CD4-positive, alpha-beta memory T cell (primary cell): ENCODE results near the gene METTL4. TPM values are rescaled to one million over a fixed set of nuclear protein-coding genes. Genes with fewer than 3 reads are reported as not detected.
A peak's percentile ranks its signal among the peaks of the same experiment; 100 is the strongest.

Source experiments
- CTCF ChIA-PET: fragments of 350-600 bp; sonication (Branson Sonifier 250); formaldehyde crosslinking; loops from one replicate; lab custom pipeline; 2021; ENCODE audit warnings: inconsistent platforms; ENCODE audit not compliant: partially characterized antibody; lab: Charles Lee
- POLR2A ChIA-PET: fragments of 350-600 bp; sonication (Branson Sonifier 250); formaldehyde crosslinking; loops from one replicate; lab custom pipeline; 2021; ENCODE audit not compliant: partially characterized antibody; lab: Charles Lee
- DNase-seq, 5 donors: peaks; one replicate each; pipeline versions ENCODE4 v3.0.0 to v3.0.0-alpha.2; 2020 to 2022; ENCODE audit warnings: mixed read lengths in 1 of 5
- H3K27ac ChIP-seq: one replicate; pipeline ENCODE4 v1.7.0; 2013; ENCODE audit warnings: low read depth, low read length
- H3K27me3 ChIP-seq: 2 replicates; pipeline ENCODE4 v1.7.0; 2013; ENCODE audit warnings: mild to moderate bottlenecking, low read length, moderate library complexity; ENCODE audit not compliant: insufficient read depth
- H3K36me3 ChIP-seq: 2 replicates; pipeline ENCODE4 v1.7.0; 2013; ENCODE audit warnings: mild to moderate bottlenecking, low read length, moderate library complexity; ENCODE audit not compliant: insufficient read depth
- H3K4me1 ChIP-seq: 2 replicates; pipeline ENCODE4 v1.7.0; 2013; ENCODE audit warnings: mild to moderate bottlenecking, low read length, moderate library complexity; ENCODE audit not compliant: insufficient read depth
- H3K4me3 ChIP-seq, 2 donors: one replicate each; pipeline ENCODE4 v1.7.0; 2013; ENCODE audit warnings: low read length in 2 of 2, mild to moderate bottlenecking in 1 of 2
- H3K9me3 ChIP-seq, 2 donors: one replicate each; pipeline ENCODE4 v1.7.0; 2013; ENCODE audit warnings: low read length in 2 of 2, control low read depth in 1 of 2; ENCODE audit not compliant: control insufficient read depth in 1 of 2
- H3K27ac Mint-ChIP-seq, 7 donors: one replicate each; pipeline ENCODE4 v1.8.0; 2020 to 2021; ENCODE audit warnings: mixed read lengths in 7 of 7, mild to moderate bottlenecking in 6 of 7, inconsistent platforms in 3 of 7, moderate library complexity in 3 of 7
- H3K27me3 Mint-ChIP-seq, 2 donors: one replicate each; pipeline ENCODE4 v1.8.0; 2020 to 2021; ENCODE audit warnings: mixed read lengths in 2 of 2
- H3K36me3 Mint-ChIP-seq, 2 donors: one replicate each; pipeline ENCODE4 v1.8.0; 2020 to 2021; ENCODE audit warnings: mixed read lengths in 2 of 2, inconsistent platforms in 1 of 2, mild to moderate bottlenecking in 1 of 2
- H3K4me1 Mint-ChIP-seq, 4 donors: one replicate each; pipeline ENCODE4 v1.8.0; 2020 to 2021; ENCODE audit warnings: mixed read lengths in 4 of 4, mild to moderate bottlenecking in 1 of 4
- H3K4me3 Mint-ChIP-seq, 8 donors: one replicate each; pipeline ENCODE4 v1.8.0; 2020 to 2021; ENCODE audit warnings: mixed read lengths in 8 of 8, mild to moderate bottlenecking in 7 of 8, moderate library complexity in 6 of 8, inconsistent platforms in 3 of 8
- H3K9me3 Mint-ChIP-seq, 8 donors: one replicate each; pipeline ENCODE4 v1.8.0; 2020 to 2021; ENCODE audit warnings: mixed read lengths in 8 of 8, mild to moderate bottlenecking in 5 of 8, inconsistent platforms in 3 of 8, moderate library complexity in 1 of 8
- intact Hi-C: fragments of 100-400 bp; cut with micrococcal nuclease; formaldehyde crosslinking; loops from one replicate; pipeline ENCODE4 v1.15.1; 2023
- polyA plus RNA-seq, 2 donors: library from polyadenylated mRNA; unstranded; fragments of 300-500 nt; fragmentation: Illumina TruSeq; gene quantifications; one replicate each; pipeline ENCODE4 v1.2.3, GENCODE V29; 2021
- total RNA-seq, 2 experiments: library from RNA; stranded (reverse); gene quantifications; one replicate each; pipeline ENCODE4 v1.2.3, GENCODE V29; 2021

Gene METTL4, protein sequence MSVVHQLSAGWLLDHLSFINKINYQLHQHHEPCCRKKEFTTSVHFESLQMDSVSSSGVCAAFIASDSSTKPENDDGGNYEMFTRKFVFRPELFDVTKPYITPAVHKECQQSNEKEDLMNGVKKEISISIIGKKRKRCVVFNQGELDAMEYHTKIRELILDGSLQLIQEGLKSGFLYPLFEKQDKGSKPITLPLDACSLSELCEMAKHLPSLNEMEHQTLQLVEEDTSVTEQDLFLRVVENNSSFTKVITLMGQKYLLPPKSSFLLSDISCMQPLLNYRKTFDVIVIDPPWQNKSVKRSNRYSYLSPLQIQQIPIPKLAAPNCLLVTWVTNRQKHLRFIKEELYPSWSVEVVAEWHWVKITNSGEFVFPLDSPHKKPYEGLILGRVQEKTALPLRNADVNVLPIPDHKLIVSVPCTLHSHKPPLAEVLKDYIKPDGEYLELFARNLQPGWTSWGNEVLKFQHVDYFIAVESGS
- total RNA-seq (10 to 100 TPM; 25.8 to 29.3 TPM), polyA plus RNA-seq (10 to 100 TPM; 15.7 to 16.4 TPM)

- CTCF ChIA-PET, result interaction anchor here (1.0 to 3.1 kb wide), 10 partner anchors 16 to 491 kb away, joined by 3 to 28 read pairs (median 4); partner anchors contain the start of gene SMCHD1
- Histone ChIP-seq H3K27ac (peak within 1 kb of the TSS; percentile 99), H3K4me1 (peaks cover 44% of the 10 kb centered on the region), H3K36me3 (no peaks in the 10 kb centered on the region), H3K9me3 (no peaks in the 10 kb centered on the region), H3K4me3 (peak within 1 kb of the TSS; percentile 80 to 88), H3K27me3 (no peaks in the 10 kb centered on the region)
- peak; percentile 84 to 91 (median 85) for DNase-seq
- peaks cover 0 to 8% (median 0%) of the 10 kb centered on the region in 8 donors for H3K9me3 Mint-ChIP-seq
- H3K36me3 Mint-ChIP-seq, result peaks cover 4 to 25% of the 10 kb centered on the region in 2 donors
- POLR2A ChIA-PET, result interaction anchor here (0.6 to 8.6 kb wide), 25 partner anchors 9 to 1023 kb away, joined by 3 to 261 read pairs (median 4); partner anchors contain the start of gene SMCHD1
- H3K4me1 Mint-ChIP-seq, result peaks cover 42 to 74% (median 56%) of the 10 kb centered on the region in 4 donors
- H3K4me3 Mint-ChIP-seq, result peak within 1 kb of the TSS; percentile 99 to 100 (median 100)
- H3K27ac Mint-ChIP-seq, result peak within 1 kb of the TSS; percentile 99 to 100 (median 100)
- intact Hi-C loops, result loop anchor here (1.0 to 2.0 kb wide), 5 partner anchors 17 to 675 kb away; partner anchors contain the start of genes MYL12A and SMCHD1
- no peaks in the 10 kb centered on the region for H3K27me3 Mint-ChIP-seq
These were observed at the start of gene METTL4, which contains the start of gene NDC80 for GRCh38 chr18:2571200-2572170. TSS of gene METTL4 (minus strand) at chr18:2571505. CDS start at chr18:2567216, 4,289 bp downstream. TSS of gene NDC80 (plus strand) at chr18:2571557. CDS start at chr18:2572986, 1,429 bp downstream.

GRCh38 chr18:2618009-2618408 lies 46.7 kb upstream of the METTL4 start:
- Histone ChIP-seq H3K27me3 (no peaks in the 10 kb centered on the region), H3K27ac (no peak overlapping the region), H3K4me3 (no peak overlapping the region), H3K9me3 (no peaks in the 10 kb centered on the region), H3K4me1 (no peaks in the 10 kb centered on the region), H3K36me3 (no peaks in the 10 kb centered on the region)
- H3K4me3 Mint-ChIP-seq, result no peak overlapping the region
- H3K27me3 Mint-ChIP-seq, result no peaks in the 10 kb centered on the region
- H3K9me3 Mint-ChIP-seq, result peaks cover 0 to 5% (median 2%) of the 10 kb centered on the region in 8 donors
- ChIA-PET POLR2A (no interaction called here), CTCF (no interaction called here)
- peaks cover 3 to 18% of the 10 kb centered on the region in 2 donors for H3K36me3 Mint-ChIP-seq
- intact Hi-C loops, result no loop called here
- H3K27ac Mint-ChIP-seq, result no peak overlapping the region
- no peak for DNase-seq
- peaks cover 0 to 4% (median under 1%) of the 10 kb centered on the region in 4 donors for H3K4me1 Mint-ChIP-seq

DNA sequence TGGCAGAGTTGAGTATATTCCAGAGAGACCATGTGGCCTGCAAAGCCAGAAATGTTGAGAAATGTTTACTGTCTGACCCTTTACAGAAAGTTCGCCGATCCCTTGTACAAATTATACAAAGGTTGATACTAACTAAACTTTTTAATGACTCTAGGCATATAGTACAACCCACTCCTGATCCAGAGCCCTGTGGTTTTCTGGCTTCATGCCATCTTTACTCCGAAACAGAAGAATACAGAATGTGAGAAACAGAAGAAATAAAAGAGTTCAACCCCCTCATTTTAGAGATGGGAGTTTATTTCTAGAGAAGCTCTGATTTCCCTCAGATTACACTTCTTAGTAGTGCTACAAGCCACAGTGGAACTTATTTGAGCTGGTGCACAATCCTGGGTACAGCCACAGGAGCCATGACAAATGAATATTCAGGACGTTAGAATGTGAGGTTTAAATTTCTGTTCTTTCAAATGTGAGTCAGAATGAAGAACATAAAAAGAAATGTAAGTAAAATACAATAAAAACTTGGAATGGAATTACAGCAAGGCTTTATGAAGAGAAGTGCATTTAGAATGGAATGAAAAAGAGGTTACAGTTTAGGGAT lies 46.2 kb upstream of the METTL4 start:
- Histone ChIP-seq H3K27me3 (no peaks in the 10 kb centered on the region), H3K36me3 (no peaks in the 10 kb centered on the region), H3K27ac (no peak overlapping the region), H3K9me3 (no peaks in the 10 kb centered on the region), H3K4me1 (no peaks in the 10 kb centered on the region), H3K4me3 (no peak overlapping the region)
- H3K9me3 Mint-ChIP-seq, result peaks cover 0 to 5% (median 2%) of the 10 kb centered on the region in 8 donors
- no peak overlapping the region for H3K27ac Mint-ChIP-seq
- intact Hi-C loops, result no loop called here
- CTCF ChIA-PET, result no interaction called here
- peaks cover 3 to 23% of the 10 kb centered on the region in 2 donors for H3K36me3 Mint-ChIP-seq
- no peaks in the 10 kb centered on the region for H3K27me3 Mint-ChIP-seq
- H3K4me1 Mint-ChIP-seq, result peaks cover 0 to 6% (median under 1%) of the 10 kb centered on the region in 4 donors
- POLR2A ChIA-PET, result no interaction called here
- DNase-seq, result no peak
- H3K4me3 Mint-ChIP-seq, result no peak overlapping the region

- H3K4me1 ChIP-seq, result peaks cover 4% of the 10 kb centered on the region
- no peak overlapping the region for H3K4me3 Mint-ChIP-seq
- no peak overlapping the region for H3K27ac ChIP-seq
- H3K36me3 ChIP-seq, result no peaks in the 10 kb centered on the region
- H3K27me3 ChIP-seq, result no peaks in the 10 kb centered on the region
- ChIA-PET CTCF (interaction anchor here (0.7 kb wide), 1 partner anchor 24 kb away, joined by 3 read pairs; no protein-coding TSS in a partner anchor), POLR2A (interaction anchor here (12.4 kb wide), 1 partner anchor 23 kb away, joined by 282 read pairs; no protein-coding TSS in a partner anchor)
- peaks cover 0 to 5% (median 2%) of the 10 kb centered on the region in 8 donors for H3K9me3 Mint-ChIP-seq
- peaks cover 8 to 39% of the 10 kb centered on the region in 2 donors for H3K36me3 Mint-ChIP-seq
- H3K9me3 ChIP-seq, result no peaks in the 10 kb centered on the region
- H3K27me3 Mint-ChIP-seq, result no peaks in the 10 kb centered on the region
- H3K27ac Mint-ChIP-seq, result peak overlapping the region in 1 of 7 donors; percentile 17
- H3K4me1 Mint-ChIP-seq, result peaks cover 8 to 14% (median 11%) of the 10 kb centered on the region in 4 donors
- no peak overlapping the region for H3K4me3 ChIP-seq
- no peak for DNase-seq
- intact Hi-C loops, result no loop called here
These were observed 41.7 kb upstream of the METTL4 start for GRCh38 chr18:2612996-2613395.

DNA sequence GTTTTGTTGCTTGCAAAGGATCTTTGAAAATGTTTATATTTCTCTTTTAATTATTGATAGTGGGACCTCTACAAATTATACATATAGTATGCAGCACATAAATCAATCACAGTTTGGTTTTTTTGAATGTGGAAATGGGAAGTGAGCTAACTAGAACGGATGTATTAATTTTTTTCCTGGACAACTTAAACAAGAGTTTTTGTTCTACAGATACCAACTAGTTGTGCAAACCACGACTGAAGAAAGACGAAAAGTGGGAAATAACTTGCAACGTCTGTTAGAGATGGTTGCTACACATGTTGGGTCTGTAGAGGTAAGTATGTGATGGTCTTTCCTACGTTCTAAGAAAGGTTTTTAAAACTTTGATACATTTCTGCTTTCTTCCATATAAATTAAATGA lies 39.2 kb upstream of the METTL4 start:
- Histone ChIP-seq H3K27me3 (no peaks in the 10 kb centered on the region), H3K27ac (no peak overlapping the region), H3K4me3 (no peak overlapping the region), H3K4me1 (peaks cover 21% of the 10 kb centered on the region), H3K36me3 (no peaks in the 10 kb centered on the region), H3K9me3 (no peaks in the 10 kb centered on the region)
- Mint-ChIP-seq H3K27me3 (no peaks in the 10 kb centered on the region), H3K4me1 (peaks cover 18 to 28% (median 20%) of the 10 kb centered on the region in 4 donors), H3K9me3 (peaks cover 0 to 5% (median 2%) of the 10 kb centered on the region in 8 donors), H3K4me3 (no peak overlapping the region), H3K27ac (no peak overlapping the region), H3K36me3 (peaks cover 10 to 34% of the 10 kb centered on the region in 2 donors)
- no peak for DNase-seq
- intact Hi-C loops, result no loop called here
- ChIA-PET CTCF (no interaction called here), POLR2A (interaction anchor here (8.7 to 12.4 kb wide), 2 partner anchors 25 to 47 kb away, joined by 148 to 282 read pairs; partner anchors contain the start of gene SMCHD1)

DNA sequence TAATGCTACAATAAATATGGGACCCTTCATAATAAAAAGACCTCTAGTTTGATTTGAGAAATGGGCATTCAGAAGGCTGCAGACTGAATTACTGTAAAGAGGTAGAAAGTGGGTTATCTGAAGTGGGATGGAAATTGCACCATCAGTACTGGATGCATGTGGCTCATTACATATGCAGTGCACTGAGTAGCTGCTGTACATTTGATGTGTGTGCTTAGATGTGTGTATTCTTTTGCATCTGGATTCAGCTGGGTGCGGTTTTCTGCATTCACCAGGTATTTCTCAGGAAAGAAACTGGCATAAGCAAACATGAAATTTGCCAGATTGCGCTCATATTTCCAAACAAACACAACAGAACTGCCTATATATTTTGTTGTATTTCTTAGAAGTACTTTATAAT lies 38.3 kb upstream of the METTL4 start:
- no peak overlapping the region for H3K4me3 ChIP-seq
- Mint-ChIP-seq H3K4me3 (no peak overlapping the region), H3K36me3 (peaks cover 6 to 24% of the 10 kb centered on the region in 2 donors), H3K27ac (peak overlapping the region in 3 of 7 donors; percentile 27 to 75 (median 37)), H3K27me3 (no peaks in the 10 kb centered on the region), H3K4me1 (peaks cover 26 to 37% (median 28%) of the 10 kb centered on the region in 4 donors), H3K9me3 (peaks cover 0 to under 1% (median 0%) of the 10 kb centered on the region in 8 donors)
- ChIA-PET CTCF (interaction anchor here (1.0 to 1.6 kb wide), 2 partner anchors 27 to 35 kb away, joined by 3 to 4 read pairs; no protein-coding TSS in a partner anchor), POLR2A (interaction anchor here (1.9 to 12.4 kb wide), 3 partner anchors 10 to 48 kb away, joined by 5 to 282 read pairs (median 148); partner anchors contain the start of gene SMCHD1)
- H3K27me3 ChIP-seq, result no peaks in the 10 kb centered on the region
- H3K9me3 ChIP-seq, result no peaks in the 10 kb centered on the region
- H3K4me1 ChIP-seq, result peaks cover 30% of the 10 kb centered on the region
- no peak for DNase-seq
- H3K36me3 ChIP-seq, result no peaks in the 10 kb centered on the region
- no peak overlapping the region for H3K27ac ChIP-seq
- intact Hi-C loops, result no loop called here
